D721Med (cell line): ENCODE measurements around the gene DPY19L1.
"Not testable (repeated sequence)": the region's sequence is repeated elsewhere in the genome, so short reads cannot be mapped to it uniquely, and the experiment has no call there.

Experiments
- DNase-seq: peaks from one replicate; pipeline ENCODE4 v3.0.0; 2011; ENCODE audit warnings: low spot score; ENCODE audit not compliant: insufficient read length
- FAIRE-seq: peaks from 2 replicates; lab custom pipeline; 2011; peaks lifted over from hg19 to GRCh38; lab: Jason Lieb, UNC
- CTCF ChIP-seq: IDR thresholded peaks from 2 replicates; pipeline ENCODE4 v1.5.1; 2012; ENCODE audit warnings: mild to moderate bottlenecking, control low read depth; ENCODE audit not compliant: insufficient read depth; ENCODE audit errors: missing control alignments

DPY19L1 gene

DNA sequence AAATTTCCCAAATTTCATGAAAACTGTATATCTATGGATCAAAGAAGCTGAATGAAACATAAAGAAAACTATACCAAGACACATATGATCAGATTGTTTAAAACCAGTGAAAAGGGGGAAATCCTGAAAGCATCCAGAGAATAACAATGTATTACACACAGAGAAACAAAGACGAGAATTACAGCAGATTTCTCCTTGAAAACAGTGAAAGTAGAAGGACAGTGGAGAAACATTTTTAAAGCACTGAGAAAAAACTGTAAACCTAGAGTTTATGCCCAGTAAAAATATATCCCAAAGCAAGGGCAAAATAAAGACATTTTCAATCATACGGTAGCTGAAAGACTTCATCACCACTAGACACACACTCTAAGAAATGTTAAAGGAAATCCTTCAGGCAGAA is 121.0 kb downstream of the DPY19L1 start:
- no peak for DNase-seq
- TF ChIP-seq CTCF: no peak
- no peak for FAIRE-seq

- FAIRE-seq (no peak), DNase-seq (no peak)
- TF ChIP-seq CTCF: no peak
These were observed 125.0 kb downstream of the DPY19L1 start for GRCh38 chr7:34912236-34912635.

DNA sequence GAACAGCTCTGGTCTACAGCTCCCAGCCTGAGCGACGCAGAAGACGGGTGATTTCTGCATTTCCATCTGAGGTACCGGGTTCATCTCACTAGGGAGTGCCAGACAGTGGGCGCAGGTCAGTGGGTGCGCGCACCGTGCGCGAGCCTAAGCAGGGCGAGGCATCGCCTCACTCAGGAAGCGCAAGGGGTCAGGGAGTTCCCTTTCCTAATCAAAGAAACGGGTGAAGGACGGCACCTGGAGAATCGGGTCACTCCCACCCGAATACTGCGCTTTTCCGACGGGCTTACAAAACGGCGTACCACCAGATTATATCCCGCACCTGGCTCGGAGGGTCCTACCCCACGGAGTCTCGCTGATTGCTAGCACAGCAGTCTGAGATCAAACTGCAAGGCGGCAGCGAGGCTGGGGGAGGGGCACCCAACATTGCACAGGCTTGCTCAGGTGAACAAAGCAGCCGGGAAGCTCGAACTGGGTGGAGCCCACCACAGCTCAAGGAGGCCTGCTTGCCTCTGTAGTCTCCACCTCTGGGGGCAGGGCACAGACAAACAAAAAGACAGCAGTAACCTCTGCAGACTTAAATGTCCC is 130.9 kb downstream of the DPY19L1 start:
- DNase-seq, FAIRE-seq: not testable (repeated sequence)

DNA sequence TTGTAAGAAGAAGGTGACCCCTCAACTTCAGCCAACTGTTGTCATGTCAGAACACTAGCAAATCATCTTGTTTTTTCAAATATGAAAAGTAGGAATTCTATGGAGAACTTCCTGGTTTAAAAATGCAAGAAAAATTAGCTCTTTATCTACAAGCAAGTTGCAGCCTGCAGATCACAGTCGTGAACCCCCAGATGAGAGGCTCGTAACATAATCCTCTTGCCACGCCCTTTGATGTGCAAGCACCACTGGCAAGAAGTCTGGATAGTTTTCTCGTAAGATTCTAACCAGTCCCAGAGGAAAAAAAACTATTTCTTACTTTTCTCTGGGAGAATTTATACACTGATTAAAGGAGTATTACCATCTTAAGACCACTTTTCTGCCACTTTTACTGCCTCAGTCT is 132.3 kb downstream of the DPY19L1 start:
- FAIRE-seq: no peak
- no peak for TF ChIP-seq CTCF
- no peak for DNase-seq

DNA sequence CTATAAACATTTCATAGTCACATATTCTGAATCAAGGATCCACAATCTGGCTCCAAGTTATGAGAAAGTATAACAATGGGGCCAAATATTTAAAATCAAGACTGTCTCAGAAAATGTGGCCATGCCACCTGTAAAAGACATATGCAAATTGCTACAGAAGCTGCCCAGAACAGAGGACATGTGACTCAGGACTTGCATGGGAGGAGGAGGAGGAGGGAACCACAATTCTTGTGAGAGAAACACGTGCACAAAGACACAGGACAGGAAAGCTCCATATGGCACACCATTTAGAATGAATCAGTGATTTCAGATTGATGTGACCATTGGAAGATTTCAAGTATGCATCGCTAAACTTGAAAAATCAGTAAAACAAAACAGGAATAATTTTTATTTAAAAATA is 133.4 kb downstream of the DPY19L1 start:
- FAIRE-seq, DNase-seq: not testable (repeated sequence)

DNA sequence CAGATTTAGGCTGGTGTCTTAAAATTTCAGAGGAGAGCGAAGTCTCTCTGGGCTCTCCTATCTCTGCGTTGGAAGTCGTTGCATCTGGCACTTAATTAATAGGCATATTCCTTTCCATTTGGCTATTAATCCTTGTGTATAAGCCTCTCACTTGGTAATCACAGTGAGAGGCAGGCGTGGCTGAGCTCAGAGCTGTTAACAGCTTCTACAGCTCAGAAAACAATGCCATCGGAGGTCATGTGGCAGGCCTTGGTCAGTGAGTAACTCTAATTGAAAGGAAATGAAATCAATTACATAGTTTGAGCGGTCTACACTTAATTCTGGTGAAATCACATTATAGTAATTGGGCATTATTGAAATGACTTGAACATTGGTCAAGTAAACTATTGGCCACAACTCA is 135.1 kb downstream of the DPY19L1 start:
- DNase-seq (peak; percentile 38), FAIRE-seq (no peak)
- TF ChIP-seq CTCF: no peak

DNA sequence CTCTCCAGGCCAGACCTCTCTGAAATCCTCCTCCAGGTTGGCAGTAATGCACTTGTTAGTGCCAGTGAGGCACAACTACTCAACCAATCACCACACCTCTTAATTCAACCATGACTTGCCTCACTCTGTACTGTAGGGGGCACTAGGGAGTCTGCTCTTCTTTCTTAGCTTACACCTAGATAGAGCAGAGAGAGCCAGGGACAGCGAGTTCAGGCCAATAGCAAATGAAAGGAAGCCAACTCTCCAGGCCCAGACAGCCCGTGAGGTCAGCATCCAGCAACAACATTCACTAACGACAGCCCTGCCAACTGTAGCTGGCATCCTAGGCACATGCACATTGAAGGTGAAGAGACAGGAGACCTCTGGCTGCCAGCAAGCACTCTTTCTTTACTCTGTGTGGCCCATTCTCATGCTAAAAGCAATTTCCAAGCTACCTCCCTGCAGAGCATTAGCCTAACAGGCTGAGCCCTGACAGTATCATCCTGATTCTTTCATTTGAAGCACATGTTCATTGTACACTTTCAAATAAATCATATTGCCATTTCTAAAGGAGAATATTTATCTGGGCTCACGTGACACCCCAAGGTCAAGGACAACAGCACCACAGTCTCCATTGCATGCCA is 136.3 kb downstream of the DPY19L1 start:
- FAIRE-seq (no peak), DNase-seq (no peak)
- TF ChIP-seq CTCF: peak; percentile 22

GRCh38 chr7:34895202-34895601 is 142.1 kb downstream of the DPY19L1 start:
- no peak for DNase-seq
- no peak for TF ChIP-seq CTCF
- no peak for FAIRE-seq
